NK-92 (cell line): Measurements from ENCODE around the gene RPS24.

ENCODE experiments used
- DNase-seq: peaks from one replicate; lab custom pipeline; 2025; ENCODE audit not compliant: unreplicated experiment; lab: John Stamatoyannopoulos, UW

RPS24 gene

DNA sequence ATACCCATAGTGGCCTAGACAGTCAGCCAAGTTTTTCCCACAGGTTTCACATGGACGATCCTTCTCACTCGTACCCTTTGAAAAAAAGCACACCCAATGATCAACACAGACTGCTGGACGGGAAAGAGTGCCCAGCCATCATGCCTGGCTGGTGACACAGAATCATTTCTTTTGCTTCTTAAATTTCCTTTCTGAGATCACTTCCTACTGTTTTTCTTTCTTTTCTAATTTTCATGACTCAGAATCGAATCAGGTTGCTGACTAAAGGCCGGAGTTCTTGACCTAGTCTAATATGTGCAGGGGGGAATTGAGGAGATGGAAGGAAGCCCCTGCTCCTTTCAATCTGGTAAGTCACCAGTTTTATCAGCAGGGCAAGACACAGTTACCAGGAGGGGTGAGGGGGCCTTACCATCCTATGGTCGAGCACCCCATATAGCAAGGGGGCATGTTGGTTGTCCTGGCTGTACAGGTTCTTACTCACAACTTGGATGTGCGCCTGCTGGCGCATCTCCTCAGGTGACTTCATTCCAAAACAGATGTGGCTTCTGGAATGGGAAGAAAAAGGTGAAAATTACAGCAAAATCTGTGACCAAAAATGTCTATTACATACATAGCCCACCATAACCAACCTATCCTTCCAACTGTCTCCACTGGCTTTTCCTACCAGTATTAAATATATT is 7.8 kb upstream of the RPS24 start:
- no peak for DNase-seq

DNA sequence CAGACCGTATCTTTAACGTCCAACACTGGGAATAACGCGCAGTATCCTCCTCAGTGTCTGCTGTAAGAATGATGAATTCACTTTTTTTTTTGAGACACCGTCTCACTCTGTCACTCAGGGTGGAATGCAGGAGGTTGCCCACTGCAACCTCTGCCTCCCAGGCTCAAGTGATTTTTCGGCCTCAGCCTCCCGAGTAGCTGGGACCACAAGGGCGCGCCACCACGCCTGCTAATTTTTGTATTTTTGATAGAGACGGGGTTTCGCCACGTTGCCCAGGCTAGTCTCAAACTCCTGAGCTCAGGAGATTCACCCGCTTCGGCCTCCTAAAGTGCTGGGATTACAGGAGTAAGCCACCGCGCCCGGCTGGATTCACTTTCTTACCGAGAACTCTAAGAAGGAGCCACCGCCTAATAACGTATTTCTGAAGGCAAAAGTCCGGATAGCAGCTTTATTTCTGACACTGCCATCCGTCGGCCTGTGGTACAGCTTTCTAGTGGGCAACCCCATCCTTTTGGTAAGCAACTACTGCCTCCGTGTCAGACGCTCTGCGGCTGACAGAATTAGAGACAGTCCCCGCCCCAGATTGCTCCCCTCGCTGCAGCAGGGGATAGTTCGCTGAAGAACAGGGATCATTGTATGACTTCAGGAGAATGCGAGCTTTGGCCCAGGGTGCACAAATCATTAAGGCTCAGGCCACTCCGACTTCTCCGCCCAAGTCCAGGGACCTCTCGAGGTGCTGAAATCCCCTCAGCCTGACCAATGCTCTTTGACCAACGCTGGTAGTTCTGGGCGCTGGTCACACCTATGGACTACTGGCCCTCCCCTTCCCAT is 5.0 kb upstream of the RPS24 start:
- no peak for DNase-seq

DNA sequence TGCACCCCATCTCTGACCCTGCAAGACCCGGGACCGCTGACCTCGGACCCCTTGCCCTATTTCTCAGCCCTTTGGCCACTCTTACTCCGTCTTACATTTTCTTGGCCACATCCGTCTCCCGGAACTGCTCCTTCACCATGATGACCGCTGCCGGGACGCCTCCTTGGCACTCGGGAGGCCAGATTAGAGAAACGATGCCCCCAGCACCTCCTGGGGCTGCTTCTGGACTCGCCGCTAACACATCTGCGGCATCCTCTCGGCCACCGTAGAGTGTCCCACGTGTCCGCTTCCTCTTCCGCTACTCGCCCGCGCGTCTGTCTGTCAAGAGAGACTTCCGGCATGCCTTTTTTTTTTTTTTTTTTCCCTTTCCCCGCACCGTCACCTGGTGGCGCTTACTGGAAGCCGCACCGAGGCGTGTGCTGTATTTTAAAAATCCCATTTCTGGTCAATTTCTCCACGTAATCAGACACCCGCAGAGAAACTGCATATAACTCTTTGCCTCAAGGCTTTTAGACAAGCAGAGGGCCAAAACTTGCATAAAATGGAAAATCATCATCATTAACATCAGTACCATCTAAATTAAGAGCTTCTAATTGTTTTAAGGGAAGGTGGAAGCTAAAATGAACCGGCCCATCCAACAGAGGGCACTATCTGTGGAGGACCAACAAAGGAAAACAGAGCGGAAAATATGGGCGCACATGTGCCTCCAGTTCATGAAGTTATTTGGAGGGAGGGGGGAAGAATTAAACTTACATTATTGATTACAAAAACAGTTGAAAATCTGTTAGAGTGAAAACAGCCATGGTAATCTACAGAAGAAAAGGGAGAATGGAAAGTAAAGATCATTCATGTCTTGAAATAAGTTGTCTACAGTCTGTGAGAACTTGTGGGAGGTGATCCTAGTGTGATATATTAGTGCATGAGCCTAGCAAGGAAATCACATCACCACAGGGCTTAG is 4.1 kb upstream of the RPS24 start, which contains the start of gene POLR3A:
TSS of gene POLR3A (minus strand) at position 247 of the 958 bp plus-strand sequence. CDS start at position 139, 108 bp downstream.
- DNase-seq: peak; percentile 23

- DNase-seq: no peak
Observed at GRCh38 chr10:78033387-78033636, 351 bp upstream of the RPS24 start.

- DNase-seq: no peak
Observed at GRCh38 chr10:78035025-78035424, 1.4 kb downstream of the RPS24 start.

DNA sequence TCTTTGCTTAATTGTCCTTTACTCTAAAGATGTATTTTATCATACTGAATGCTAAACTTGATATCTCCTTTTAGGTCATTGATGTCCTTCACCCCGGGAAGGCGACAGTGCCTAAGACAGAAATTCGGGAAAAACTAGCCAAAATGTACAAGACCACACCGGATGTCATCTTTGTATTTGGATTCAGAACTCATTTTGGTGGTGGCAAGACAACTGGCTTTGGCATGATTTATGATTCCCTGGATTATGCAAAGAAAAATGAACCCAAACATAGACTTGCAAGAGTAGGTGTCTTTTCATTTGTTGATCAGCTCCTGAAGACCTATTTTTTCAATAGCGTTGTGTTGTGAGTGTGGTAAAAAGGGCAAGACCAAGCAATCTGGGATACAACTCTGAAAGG is 1.8 kb downstream of the RPS24 start:
- DNase-seq: no peak

DNA sequence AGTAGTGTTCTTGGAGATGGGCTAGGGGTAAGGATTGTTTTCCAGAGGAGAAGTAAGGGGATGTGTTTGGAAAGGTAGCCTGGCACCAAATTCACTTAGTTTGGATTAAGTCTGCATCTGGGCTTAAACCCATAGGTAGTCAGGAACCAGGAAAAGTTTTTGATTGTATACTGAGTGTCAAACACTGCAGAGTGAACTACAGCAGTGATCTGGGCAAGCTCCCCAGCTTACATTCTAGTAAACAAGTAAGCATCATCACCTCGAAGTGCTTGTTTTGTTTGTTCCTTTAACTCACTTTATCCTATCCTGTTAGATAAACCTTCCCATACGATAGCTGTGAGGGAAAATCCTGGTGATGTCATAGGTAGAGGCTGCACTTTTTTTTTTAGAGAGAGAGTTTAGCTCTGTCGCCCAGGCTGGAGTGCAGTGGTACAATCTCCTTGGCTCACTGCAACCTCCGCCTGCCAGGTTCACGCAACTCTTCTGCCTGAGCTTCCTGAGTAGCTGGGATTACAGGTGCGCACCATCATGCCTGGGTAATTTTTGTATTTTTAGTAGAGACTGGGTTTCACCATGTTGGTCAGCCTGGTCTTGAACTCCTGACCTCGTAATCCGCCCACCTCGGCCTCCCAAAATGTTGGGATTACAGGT is 2.4 kb downstream of the RPS24 start:
- no peak for DNase-seq

- no peak for DNase-seq
Observed at GRCh38 chr10:78038105-78038504, 4.4 kb downstream of the RPS24 start.

DNA sequence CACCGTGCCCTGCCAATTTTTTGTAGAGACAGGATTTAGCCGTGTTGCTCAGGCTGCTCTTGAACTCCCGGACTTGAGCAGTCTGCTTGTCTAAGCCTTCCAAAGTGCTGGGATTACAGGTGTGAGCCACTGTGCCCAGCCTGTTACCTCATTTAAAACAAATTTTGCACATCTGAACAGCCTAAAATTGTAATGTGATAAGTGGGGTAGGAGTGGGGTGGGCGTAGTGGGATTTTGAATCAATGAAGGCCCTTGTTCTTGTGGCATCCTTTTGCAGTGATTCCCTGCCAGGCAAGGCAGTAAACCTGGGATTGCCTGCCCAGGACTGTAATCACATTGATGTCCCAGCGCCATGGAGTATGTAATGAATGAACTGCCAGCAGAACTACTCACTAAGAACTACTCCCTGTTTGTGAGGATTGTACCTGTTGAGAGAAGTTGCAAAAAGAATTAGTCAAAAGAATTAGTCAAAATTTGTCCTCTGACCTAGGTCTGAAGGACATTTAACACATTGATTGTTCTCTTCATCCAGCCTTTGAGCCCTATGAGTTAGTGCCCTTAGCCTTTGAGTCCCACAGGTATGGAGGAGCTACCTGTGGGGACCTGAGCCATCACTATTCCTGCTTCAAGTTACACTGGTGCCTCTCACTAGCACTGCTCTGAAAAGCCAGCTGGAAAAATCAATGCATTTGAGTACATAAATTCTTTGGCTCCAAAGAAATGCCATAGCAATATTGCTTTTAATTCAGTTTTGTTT is 5.3 kb downstream of the RPS24 start:
- DNase-seq: no peak

DNA sequence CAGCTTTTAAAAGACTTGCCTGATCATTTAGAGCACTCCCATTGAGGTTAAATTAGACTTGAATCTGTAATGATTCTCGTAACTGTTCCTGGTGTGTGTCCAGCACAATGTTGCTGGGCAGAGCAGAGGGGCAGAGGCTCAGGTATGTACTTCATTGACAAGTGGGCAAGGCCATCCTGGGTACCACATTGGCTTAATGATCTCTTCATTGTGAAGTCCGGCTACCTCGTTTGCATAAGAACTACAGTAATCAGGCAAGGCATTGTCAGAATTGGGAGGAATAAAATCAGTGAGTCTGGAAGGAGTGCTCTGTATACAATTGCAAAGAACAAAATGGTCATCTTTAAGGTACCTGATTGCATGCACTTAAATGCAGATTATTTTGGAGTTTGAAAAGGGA is 6.1 kb downstream of the RPS24 start:
- DNase-seq: no peak

GRCh38 chr10:78041170-78042057 is 7.8 kb downstream of the RPS24 start:
- no peak for DNase-seq

DNA sequence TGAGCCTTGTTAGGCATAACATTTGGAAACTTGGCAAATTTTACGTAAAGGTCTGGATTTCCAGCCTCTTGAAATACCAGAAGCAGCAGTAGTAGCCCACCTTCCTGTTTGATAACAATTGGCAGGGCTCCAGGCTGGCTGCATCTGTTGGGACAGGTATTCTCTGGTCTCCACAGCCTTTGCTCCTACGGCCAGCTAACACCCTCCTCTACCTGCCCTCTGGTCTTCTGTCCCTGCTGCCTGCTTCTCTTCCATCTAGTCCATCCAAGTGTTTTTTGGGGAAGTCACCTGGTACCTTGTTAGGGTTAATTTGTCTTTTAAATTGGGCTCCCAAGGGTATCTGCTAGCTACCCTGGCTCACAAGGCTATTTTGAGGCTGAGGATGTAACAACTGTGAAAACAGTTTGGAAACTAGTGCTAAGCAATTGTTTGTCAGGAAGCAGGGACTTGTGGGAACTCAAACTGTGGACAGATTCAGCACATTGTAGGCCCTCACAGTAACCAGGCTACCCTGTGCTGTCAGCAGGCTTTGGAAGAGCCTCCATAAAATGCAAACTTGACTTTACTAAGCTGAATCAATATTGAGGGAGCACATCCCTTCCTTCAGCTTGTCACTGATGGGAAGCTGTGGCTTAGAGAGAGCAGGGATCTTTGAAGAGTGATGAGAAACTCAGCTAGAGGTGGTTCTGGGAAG is 8.5 kb downstream of the RPS24 start:
- DNase-seq: no peak

GRCh38 chr10:78042752-78043104 is 9.1 kb downstream of the RPS24 start:
- DNase-seq: no peak

- DNase-seq: no peak
Observed at GRCh38 chr10:78044179-78044578, 10.5 kb downstream of the RPS24 start.

GRCh38 chr10:78044699-78045098 is 11.0 kb downstream of the RPS24 start:
- no peak for DNase-seq

DNA sequence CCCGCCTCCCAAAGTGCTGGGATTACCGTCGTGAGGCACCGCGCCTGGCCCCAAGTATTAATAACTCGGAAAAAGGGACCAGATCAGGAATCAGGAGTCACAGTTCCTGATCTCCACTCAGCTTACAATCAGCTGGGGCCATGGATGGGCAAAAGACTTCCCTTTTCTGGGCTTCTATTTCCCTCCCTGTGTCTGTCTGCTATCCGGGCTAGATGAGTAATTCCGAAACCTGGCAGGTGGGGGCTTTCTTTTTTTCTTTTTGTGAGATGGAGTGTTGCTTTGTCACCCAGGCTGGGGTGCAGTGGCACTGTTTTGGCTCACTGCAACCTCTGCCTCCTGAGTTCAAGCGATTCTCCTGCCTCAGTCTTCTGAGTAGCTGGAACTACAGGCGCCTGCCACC is 11.6 kb downstream of the RPS24 start:
- DNase-seq: no peak

GRCh38 chr10:78045856-78046255 is 12.2 kb downstream of the RPS24 start:
- no peak for DNase-seq

GRCh38 chr10:78046711-78047269 is 13.1 kb downstream of the RPS24 start:
- DNase-seq: no peak
